CD14-positive monocyte (primary cell): ENCODE measurements around the gene P2RY6. TPM values are rescaled to one million over a fixed set of nuclear protein-coding genes. Genes with fewer than 3 reads are reported as not detected.

ENCODE experiments used
- DNase-seq, 3 donors: peaks; one replicate each; pipeline ENCODE4 v3.0.0-alpha.2; 2011 to 2022
- H2AFZ ChIP-seq: 2 replicates; pipeline ENCODE4 v1.6.0; 2012; ENCODE audit warnings: mild to moderate bottlenecking, low read depth, low read length, inconsistent platforms; ENCODE audit not compliant: insufficient read depth, poor library complexity, severe bottlenecking
- H3K27ac ChIP-seq, 2 donors: 1 replicate in 1 of 2; 2 replicates in 1 of 2; pipeline ENCODE4 v1.5.1; 2012 to 2013; ENCODE audit warnings: low read length in 2 of 2, control low read depth in 1 of 2, inconsistent platforms in 1 of 2, low read depth in 1 of 2, mild to moderate bottlenecking in 1 of 2
- H3K27me3 ChIP-seq, 2 donors: one replicate each; pipeline versions ENCODE4 v1.6.0 to v1.6.1; 2011 to 2013; ENCODE audit warnings: low read length in 2 of 2; ENCODE audit not compliant: control insufficient read depth in 2 of 2, insufficient read depth in 2 of 2
- H3K36me3 ChIP-seq, 2 donors: replicated peaks in 1 of 2; 1 replicate in 1 of 2; 2 replicates in 1 of 2; pipeline versions ENCODE4 v1.5.1 to v1.6.1; 2012 to 2013; ENCODE audit warnings: low read length in 2 of 2, control low read depth in 1 of 2, inconsistent platforms in 1 of 2, mild to moderate bottlenecking in 1 of 2; ENCODE audit not compliant: insufficient read depth in 2 of 2, control insufficient read depth in 1 of 2
- H3K4me1 ChIP-seq, 2 donors: 1 replicate in 1 of 2; 2 replicates in 1 of 2; pipeline versions ENCODE4 v1.5.1 to v1.6.1; 2012 to 2013; ENCODE audit warnings: low read length in 2 of 2, control low read depth in 1 of 2, inconsistent platforms in 1 of 2, mild to moderate bottlenecking in 1 of 2, moderate library complexity in 1 of 2; ENCODE audit not compliant: insufficient read depth in 2 of 2, control insufficient read depth in 1 of 2
- H3K4me2 ChIP-seq: replicated peaks from 2 replicates; pipeline ENCODE3; 2012; ENCODE audit warnings: low read length, moderate library complexity, mild to moderate bottlenecking; ENCODE audit not compliant: poor library complexity, severe bottlenecking; ENCODE audit errors: extremely low read depth
- H3K4me3 ChIP-seq, 3 experiments: fragments of 200-600 bp in 1 of 3; sonication (generic) in 1 of 3; replicated peaks in 1 of 3; 1 replicate in 2 of 3; 2 replicates in 1 of 3; pipeline ENCODE4 v1.5.1; 2011 to 2013; ENCODE audit warnings: low read length in 3 of 3, mild to moderate bottlenecking in 3 of 3, control low read depth in 2 of 3, low read depth in 2 of 3, inconsistent platforms in 1 of 3, moderate library complexity in 1 of 3
- H3K79me2 ChIP-seq: 2 replicates; pipeline ENCODE4 v1.6.0; 2012; ENCODE audit warnings: mild to moderate bottlenecking, control low read depth, inconsistent platforms, low read length, moderate library complexity; ENCODE audit not compliant: insufficient read depth
- H3K9ac ChIP-seq: 2 replicates; pipeline ENCODE4 v1.6.0; 2017; ENCODE audit warnings: low read length, mild to moderate bottlenecking; ENCODE audit not compliant: insufficient read depth, poor library complexity, severe bottlenecking
- H3K9me3 ChIP-seq, 2 donors: replicated peaks in 1 of 2; 1 replicate in 1 of 2; 2 replicates in 1 of 2; pipeline versions ENCODE4 v1.5.1 to v1.6.1; 2012 to 2013; ENCODE audit warnings: low read length in 2 of 2, control low read depth in 1 of 2; ENCODE audit not compliant: control insufficient read depth in 1 of 2, insufficient read depth in 1 of 2
- H4K20me1 ChIP-seq: 2 replicates; pipeline ENCODE4 v1.6.0; 2012; ENCODE audit warnings: mild to moderate bottlenecking, low read length, control low read depth, moderate library complexity; ENCODE audit not compliant: insufficient read depth
- H3K27ac Mint-ChIP-seq, 7 donors: one replicate each; pipeline ENCODE4 v1.8.0; 2020; ENCODE audit warnings: mild to moderate bottlenecking in 7 of 7, mixed read lengths in 7 of 7, moderate library complexity in 6 of 7, inconsistent platforms in 2 of 7
- H3K27me3 Mint-ChIP-seq, 3 donors: one replicate each; pipeline ENCODE4 v1.8.0; 2021 to 2022; ENCODE audit warnings: low read depth in 3 of 3, mild to moderate bottlenecking in 3 of 3, mixed read lengths in 3 of 3, moderate library complexity in 3 of 3, inconsistent platforms in 1 of 3
- H3K36me3 Mint-ChIP-seq, 2 donors: one replicate each; pipeline ENCODE4 v1.8.0; 2020; ENCODE audit warnings: mixed read lengths in 2 of 2, inconsistent platforms in 1 of 2, mild to moderate bottlenecking in 1 of 2
- H3K4me1 Mint-ChIP-seq: one replicate; pipeline ENCODE4 v1.8.0; 2020; ENCODE audit warnings: mild to moderate bottlenecking, mixed read lengths
- H3K4me3 Mint-ChIP-seq, 2 donors: one replicate each; pipeline ENCODE4 v1.8.0; 2020; ENCODE audit warnings: mild to moderate bottlenecking in 2 of 2, mixed read lengths in 2 of 2, moderate library complexity in 1 of 2
- H3K9me3 Mint-ChIP-seq, 7 donors: one replicate each; pipeline ENCODE4 v1.8.0; 2020 to 2022; ENCODE audit warnings: mixed read lengths in 7 of 7, mild to moderate bottlenecking in 6 of 7, moderate library complexity in 6 of 7, inconsistent platforms in 2 of 7
- CTCF ChIP-seq: fragments of 200-600 bp; IDR thresholded peaks from one replicate; pipeline ENCODE4 v1.8.0; 2022; ENCODE audit warnings: antibody characterized with exemption, mild to moderate bottlenecking
- WGBS: methylation state at CpG from one replicate; pipeline ENCODE4 v1.1.5; 2013; ENCODE audit warnings: missing lambda C conversion rate; ENCODE audit not compliant: insufficient coverage; 5-methylcytosine and 5-hydroxymethylcytosine counted together
- intact Hi-C, 2 donors: fragments of 100-400 bp; cut with micrococcal nuclease; formaldehyde crosslinking; loops; one replicate each; pipeline versions ENCODE4 v1.15.0 to v1.15.1; 2023
- polyA plus RNA-seq, 3 donors: library from polyadenylated mRNA; depleted of rRNA in 1 of 3; unstranded in 2 of 3; stranded (reverse) in 1 of 3; fragments of 300-500 nt in 2 of 3; fragments of >200 nt in 1 of 3; fragmentation: Illumina TruSeq in 2 of 3; gene quantifications; 1 replicate in 2 of 3; 2 replicates in 1 of 3; pipeline ENCODE4 v1.2.3, GENCODE V29; 2012 to 2021

Gene P2RY6
- polyA plus RNA-seq, 3 donors: 1.7 to 5.1 (median 1.8) TPM

GRCh38 chr11:73248526-73249185 lies 23.5 kb upstream of the P2RY6 start:
- no peaks in the 10 kb centered on the region for H3K9me3 Mint-ChIP-seq
- no peak overlapping the region for H3K27ac ChIP-seq
- H3K9ac ChIP-seq: no peak overlapping the region
- TF ChIP-seq CTCF: no peak
- no peak overlapping the region for H2AFZ ChIP-seq
- H3K79me2 ChIP-seq: no peaks in the 10 kb centered on the region
- peaks cover 0 to 2% (median 0%) of the 10 kb centered on the region in 3 donors for H3K27me3 Mint-ChIP-seq
- 100% methylated on average over 1 of the region's 3 CpGs for WGBS
- H3K9me3 ChIP-seq: no peaks in the 10 kb centered on the region
- intact Hi-C loops: loop anchor here in 1 of 2 donors (10.0 kb wide), 1 partner anchor 414 kb away; no protein-coding TSS in a partner anchor
- H3K27ac Mint-ChIP-seq: peak overlapping the region in 1 of 7 donors; percentile 40
- H3K36me3 Mint-ChIP-seq: peaks cover 10 to 29% of the 10 kb centered on the region in 2 donors
- no peaks in the 10 kb centered on the region for H3K4me1 Mint-ChIP-seq
- H3K4me2 ChIP-seq: no peak overlapping the region
- H3K4me3 ChIP-seq: no peak overlapping the region
- peaks cover 5 to 24% of the 10 kb centered on the region in 2 donors for H3K36me3 ChIP-seq
- H3K27me3 ChIP-seq: no peaks in the 10 kb centered on the region
- no peak for DNase-seq
- H3K4me3 Mint-ChIP-seq: no peak overlapping the region
- H4K20me1 ChIP-seq: no peaks in the 10 kb centered on the region
- no peaks in the 10 kb centered on the region for H3K4me1 ChIP-seq

- H3K36me3 Mint-ChIP-seq: peaks cover 9 to 23% of the 10 kb centered on the region in 2 donors
- Histone ChIP-seq H3K4me2 (no peak overlapping the region), H4K20me1 (no peaks in the 10 kb centered on the region), H3K9me3 (no peaks in the 10 kb centered on the region), H3K9ac (no peak overlapping the region), H3K4me3 (no peak overlapping the region), H2AFZ (no peak overlapping the region), H3K27ac (no peak overlapping the region), H3K79me2 (no peaks in the 10 kb centered on the region), H3K4me1 (no peaks in the 10 kb centered on the region), H3K36me3 (peaks cover 2 to 21% of the 10 kb centered on the region in 2 donors), H3K27me3 (no peaks in the 10 kb centered on the region)
- no CpG with 5 or more reads among the region's 5 CpGs for WGBS
- H3K4me1 Mint-ChIP-seq: no peaks in the 10 kb centered on the region
- no peaks in the 10 kb centered on the region for H3K9me3 Mint-ChIP-seq
- intact Hi-C loops: loop anchor here in 1 of 2 donors (10.0 kb wide), 1 partner anchor 415 kb away; no protein-coding TSS in a partner anchor
- TF ChIP-seq CTCF: no peak
- no peak overlapping the region for H3K4me3 Mint-ChIP-seq
- no peak for DNase-seq
- H3K27ac Mint-ChIP-seq: peak overlapping the region in 1 of 7 donors; percentile 10
- H3K27me3 Mint-ChIP-seq: peaks cover 0 to 2% (median 0%) of the 10 kb centered on the region in 3 donors
Observed at GRCh38 chr11:73249304-73249703, 22.8 kb upstream of the P2RY6 start.
